Measurements from ENCODE around the gene THNSL1.

THNSL1 gene

DNA sequence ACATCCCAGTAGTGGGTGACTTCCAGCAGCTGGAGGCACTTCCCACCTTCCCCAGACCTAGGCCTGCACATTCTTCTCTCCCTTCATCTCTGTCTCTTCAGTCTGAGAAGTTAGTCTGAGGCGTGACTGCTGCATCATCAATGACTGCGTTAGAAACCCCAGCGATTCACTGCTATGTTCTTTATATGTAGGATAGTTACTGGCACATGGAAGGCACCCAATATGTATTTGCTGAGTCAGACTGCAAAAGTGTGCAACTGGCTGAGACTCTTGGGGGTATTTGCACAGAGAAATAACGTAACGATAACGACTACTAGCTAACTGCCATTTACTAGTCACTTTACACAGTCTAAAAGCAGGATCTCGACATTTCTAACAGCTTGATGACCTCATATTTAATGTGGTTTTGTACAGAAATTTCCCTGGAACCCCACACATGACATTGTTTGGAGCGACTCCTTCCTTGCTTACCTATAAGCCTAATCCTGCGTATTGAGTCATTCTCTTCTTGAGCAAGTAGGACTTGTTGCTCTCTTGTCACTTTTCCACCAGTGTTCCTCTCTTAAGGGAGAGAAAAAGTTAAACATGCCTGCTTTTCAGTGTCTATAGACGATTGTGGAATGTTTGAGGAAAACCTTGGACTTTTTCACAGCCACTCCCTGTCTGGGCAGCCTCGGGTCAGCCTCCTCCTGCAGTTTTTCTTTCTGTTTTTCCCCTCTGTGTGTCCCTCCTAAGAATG, 45.5 kb downstream of the THNSL1 start:
- no peak for DNase-seq

DNA sequence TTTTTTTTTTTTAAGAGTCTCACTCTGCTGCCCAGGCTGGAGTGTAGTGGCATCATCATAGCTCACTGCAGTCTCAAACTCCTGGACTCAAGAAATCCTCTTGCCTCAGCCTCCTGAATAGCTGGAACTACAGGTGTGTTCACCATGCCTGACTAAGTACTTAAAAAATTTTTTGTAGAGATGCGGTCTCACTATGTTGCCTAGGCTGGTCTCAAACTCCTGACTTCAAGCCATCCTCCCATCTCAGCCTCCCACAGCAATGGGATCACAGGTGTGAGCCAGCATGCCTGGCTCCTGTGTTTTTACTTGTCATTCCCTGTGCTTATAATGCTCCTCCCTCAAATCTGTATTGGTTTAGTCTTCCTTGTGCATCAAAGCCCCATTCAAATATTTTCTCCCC, 46.7 kb downstream of the THNSL1 start:
- DNase-seq, result no peak

GRCh38 chr10:25063644-25064043, 47.2 kb downstream of the THNSL1 start:
- DNase-seq, result no peak

DNA sequence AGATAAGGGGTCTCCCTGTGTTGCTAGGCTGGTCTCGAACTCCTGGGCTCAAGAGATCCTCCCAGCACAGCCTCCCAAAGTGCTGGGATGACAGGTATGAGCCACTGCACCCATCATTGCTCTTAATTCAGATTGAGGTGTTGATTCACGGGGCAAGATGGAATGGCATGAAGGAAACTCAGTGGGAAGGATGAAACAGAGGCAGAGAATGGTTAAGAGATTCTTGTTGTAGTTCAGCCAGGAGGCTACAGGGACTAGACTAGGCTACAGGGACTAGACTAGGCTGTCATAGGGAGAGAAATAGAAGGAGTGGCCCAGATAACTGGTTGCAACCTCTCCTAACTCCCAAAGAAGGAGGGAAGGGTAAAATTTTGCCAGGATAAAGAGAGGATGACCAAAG, 48.0 kb downstream of the THNSL1 start:
- DNase-seq, result no peak

DNA sequence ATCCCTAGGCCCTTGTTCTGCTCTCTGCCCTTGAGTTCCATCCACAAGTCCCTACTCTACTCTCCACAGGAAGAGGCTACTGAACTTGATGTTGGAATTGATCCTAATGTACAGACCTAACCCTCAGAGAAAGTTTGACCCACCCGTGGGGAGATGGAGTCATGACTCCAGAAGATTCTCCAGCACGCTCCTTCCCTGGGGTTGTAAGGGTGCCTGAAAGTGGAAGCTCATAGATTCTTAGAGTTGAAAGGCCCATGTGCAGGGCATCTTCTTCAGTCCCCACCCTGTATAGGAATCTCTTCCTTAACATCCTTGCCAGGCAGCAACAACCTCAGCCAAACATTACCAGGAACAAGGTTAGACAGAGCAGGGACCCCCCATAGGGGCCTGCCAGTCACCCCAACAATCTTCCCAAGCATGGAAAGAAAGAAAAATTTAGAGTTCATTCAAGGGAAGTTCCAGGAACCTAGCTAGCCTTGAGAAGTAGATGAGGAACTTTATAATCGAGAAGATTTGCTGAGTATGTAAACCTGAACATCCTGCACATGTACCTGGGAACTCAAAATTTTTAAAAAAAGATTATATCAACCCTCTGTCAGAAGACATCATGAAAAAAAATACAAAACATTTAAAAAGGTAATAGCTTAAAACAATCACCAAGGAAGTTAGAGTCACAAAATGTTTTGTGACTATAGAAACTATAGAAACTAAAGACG, 49.5 kb downstream of the THNSL1 start:
- DNase-seq, result no peak

DNA sequence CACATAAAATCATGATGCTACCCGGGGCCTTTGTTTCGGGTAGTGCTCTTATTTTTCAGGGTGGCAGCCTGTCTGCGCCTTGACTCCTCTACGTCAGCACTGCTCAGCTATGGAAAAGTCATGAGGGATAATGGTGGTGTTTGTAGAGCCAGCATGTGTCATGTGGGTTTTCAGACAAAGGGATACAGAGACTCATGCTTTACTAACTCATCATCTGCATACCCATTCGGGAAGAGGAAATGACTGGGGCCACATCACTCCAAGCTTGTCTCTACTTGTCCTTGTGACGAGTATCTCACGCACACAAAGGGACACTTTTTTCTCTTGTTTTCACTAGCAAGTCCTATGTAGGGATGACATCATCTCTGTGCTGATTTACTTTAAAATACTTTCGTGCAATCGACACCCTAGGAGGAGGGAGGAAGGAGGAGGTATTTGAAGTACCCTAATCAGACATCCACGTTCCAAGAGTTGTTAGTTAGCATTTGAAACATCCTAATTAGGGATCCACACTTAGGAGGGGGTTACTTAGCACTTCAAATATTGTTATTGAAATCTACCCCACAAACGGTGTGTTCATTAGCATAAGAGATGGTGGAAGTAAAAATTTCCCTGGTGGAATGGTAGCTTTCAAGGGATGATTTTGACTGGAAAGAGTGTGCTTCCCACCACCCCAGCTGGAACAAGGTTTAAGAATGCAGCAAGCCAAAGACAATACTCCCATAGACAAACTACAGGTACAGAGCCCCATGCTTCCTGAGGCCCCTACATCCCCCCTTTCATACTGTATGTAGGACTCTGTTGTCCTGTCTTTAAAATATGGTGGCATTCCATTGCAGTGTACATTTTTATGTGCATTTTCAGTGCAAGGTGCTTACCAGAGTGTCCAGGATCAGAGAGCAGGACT, 52.0 kb downstream of the THNSL1 start:
- DNase-seq, result no peak

GRCh38 chr10:25071227-25071626, 54.8 kb downstream of the THNSL1 start:
- peak; percentile 25 for DNase-seq

DNA sequence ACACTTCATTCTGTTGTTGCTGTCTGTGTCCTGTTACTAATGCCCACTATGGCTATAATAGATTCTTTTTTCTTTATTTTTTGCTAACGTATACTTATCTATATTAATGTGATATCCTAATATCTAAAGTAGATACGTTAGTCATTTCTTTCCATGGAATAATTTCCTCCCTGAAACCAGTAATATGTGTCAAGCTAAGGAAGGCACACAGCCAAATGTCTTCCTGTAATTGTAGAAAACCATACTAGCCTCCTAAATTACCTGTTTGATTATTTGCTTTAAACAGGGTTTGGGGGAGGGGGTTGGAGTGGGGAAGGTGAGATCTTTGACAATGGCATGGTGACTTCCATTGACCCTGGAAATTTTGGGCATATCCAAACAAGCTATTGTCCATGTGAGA, 56.4 kb downstream of the THNSL1 start:
- DNase-seq, result no peak

- DNase-seq, result no peak
These were observed 59.4 kb downstream of the THNSL1 start for GRCh38 chr10:25075825-25076224.

All from NCI-H82 (cell line).